Keratinocyte (primary cell): ENCODE measurements around the gene CBLB. TPM values are rescaled to one million over a fixed set of nuclear protein-coding genes. Genes with fewer than 3 reads are reported as not detected.

Experiments
- DNase-seq: peaks from one replicate; pipeline ENCODE4 v3.0.0-alpha.2; 2011; ENCODE audit warnings: low read depth, missing footprints, low spot score
- FAIRE-seq: peaks from 2 replicates; lab custom pipeline; 2011; peaks lifted over from hg19 to GRCh38; lab: Jason Lieb, UNC
- H2AFZ ChIP-seq: 2 replicates; pipeline ENCODE4 v1.6.0; 2012; ENCODE audit warnings: low read length, control low read depth, inconsistent platforms; ENCODE audit not compliant: control insufficient read depth
- H3K27ac ChIP-seq: 2 replicates; pipeline ENCODE4 v1.5.1; 2011; ENCODE audit warnings: low read length; ENCODE audit not compliant: control insufficient read depth, insufficient read depth
- H3K27me3 ChIP-seq: 3 replicates; pipeline ENCODE4 v1.6.0; 2011; ENCODE audit warnings: low read length; ENCODE audit not compliant: control insufficient read depth, insufficient read depth; ENCODE audit errors: extremely low read depth
- H3K36me3 ChIP-seq, 2 experiments: 2 replicates in 1 of 2; 3 replicates in 1 of 2; pipeline ENCODE4 v1.5.1; 2011; ENCODE audit warnings: low read length in 2 of 2, mild to moderate bottlenecking in 1 of 2; ENCODE audit not compliant: control insufficient read depth in 2 of 2, insufficient read depth in 2 of 2; ENCODE audit errors: extremely low read depth in 1 of 2
- H3K4me1 ChIP-seq: 3 replicates; pipeline ENCODE4 v1.5.1; 2011; ENCODE audit warnings: low read length; ENCODE audit not compliant: control insufficient read depth, insufficient read depth; ENCODE audit errors: extremely low read depth
- H3K4me2 ChIP-seq: 3 replicates; pipeline ENCODE4 v1.6.0; 2011; ENCODE audit warnings: low read depth, low read length; ENCODE audit not compliant: control insufficient read depth, insufficient read depth; ENCODE audit errors: extremely low read depth
- H3K4me3 ChIP-seq, 3 experiments: fragments of 200-600 bp in 1 of 3; sonication (generic) in 1 of 3; 2 replicates in 2 of 3; 3 replicates in 1 of 3; pipeline ENCODE4 v1.5.1; 2011 to 2016; ENCODE audit warnings: low read length in 3 of 3, mild to moderate bottlenecking in 3 of 3, control low read depth in 2 of 3, inconsistent platforms in 1 of 3, low read depth in 1 of 3, mixed read lengths in 1 of 3, mixed run types in 1 of 3, moderate library complexity in 1 of 3; ENCODE audit not compliant: control insufficient read depth in 2 of 3, insufficient read depth in 2 of 3; ENCODE audit errors: extremely low read depth in 1 of 3
- H3K79me2 ChIP-seq: 2 replicates; pipeline ENCODE4 v1.6.0; 2012; ENCODE audit warnings: low read length; ENCODE audit not compliant: control insufficient read depth, insufficient read depth
- H3K9ac ChIP-seq: 3 replicates; pipeline ENCODE4 v1.6.0; 2011; ENCODE audit warnings: low read length; ENCODE audit not compliant: control insufficient read depth, insufficient read depth; ENCODE audit errors: extremely low read depth
- H3K9me1 ChIP-seq: 3 replicates; pipeline ENCODE4 v1.6.0; 2011; ENCODE audit warnings: low read length; ENCODE audit not compliant: control insufficient read depth, insufficient read depth; ENCODE audit errors: extremely low read depth
- H3K9me3 ChIP-seq: 2 replicates; pipeline ENCODE4 v1.5.1; 2012; ENCODE audit warnings: low read depth, low read length; ENCODE audit not compliant: control insufficient read depth
- H4K20me1 ChIP-seq: 3 replicates; pipeline ENCODE4 v1.6.0; 2011; ENCODE audit warnings: low read length; ENCODE audit not compliant: control insufficient read depth, insufficient read depth; ENCODE audit errors: extremely low read depth
- CTCF ChIP-seq, 3 experiments: IDR thresholded peaks in 1 of 3; conservative IDR thresholded peaks in 1 of 3; optimal IDR thresholded peaks in 1 of 3; 2 replicates in 2 of 3; 3 replicates in 1 of 3; pipeline versions ENCODE3 to v1.5.1; 2011; ENCODE audit warnings: low read length in 3 of 3, mild to moderate bottlenecking in 3 of 3, moderate library complexity in 2 of 3, control low read depth in 1 of 3, inconsistent platforms in 1 of 3; ENCODE audit not compliant: insufficient read depth in 2 of 3; ENCODE audit errors: extremely low read depth in 1 of 3
- EZH2 ChIP-seq: IDR thresholded peaks from one replicate; pipeline ENCODE4 v1.6.1; 2012; ENCODE audit warnings: inconsistent platforms, mild to moderate bottlenecking, low read length, moderate library complexity
- dilution Hi-C: fragments of 300-500 bp; cut with MboI; formaldehyde crosslinking; loops from one replicate; pipeline ENCODE4 v1.7.0; 2020; ENCODE audit warnings: low sequenced_read_pairs; ENCODE audit not compliant: extremely low pct_ligation_motif_present
- polyA plus RNA-seq, 5 experiments: library from polyadenylated mRNA; depleted of rRNA in 3 of 5; stranded (reverse) in 3 of 5; stranded (forward) in 1 of 5; unstranded in 1 of 5; fragments of >200 nt; gene quantifications; 1 replicate in 1 of 5; 2 replicates in 3 of 5; 3 replicates in 1 of 5; pipeline versions ENCODE4 v1.2.1 to v1.2.3, GENCODE V29; 2011 to 2012; ENCODE audit warnings: missing spikeins in 2 of 5, low read depth in 1 of 5, low replicate concordance in 1 of 5

Gene CBLB
- polyA plus RNA-seq, 1 donor (not counting 4 experiments of a cell fraction or from before 2014, with no cell fraction given), result 13.6 TPM

GRCh38 chr3:105755121-105755886 lies 113.5 kb downstream of the CBLB start:
- H4K20me1 ChIP-seq, result no peaks in the 10 kb centered on the region
- no peaks in the 10 kb centered on the region for H3K9me1 ChIP-seq
- no peak overlapping the region for H3K27ac ChIP-seq
- TF ChIP-seq EZH2 (no peak), CTCF (optimal IDR thresholded peaks at IDR 0.05 in 1 of 3, IDR thresholded peaks at IDR 0.05 in 1 of 3, conservative IDR thresholded peaks at IDR 0.05 in 1 of 3; ENCODE audit: extremely low read depth in 1 of 3, insufficient read depth in 2 of 3, low read length in 3 of 3) (no peak)
- H3K9me3 ChIP-seq, result no peaks in the 10 kb centered on the region
- no peak overlapping the region for H2AFZ ChIP-seq
- no peak overlapping the region for H3K4me3 ChIP-seq
- no peak overlapping the region for H3K4me2 ChIP-seq
- DNase-seq (no peak), FAIRE-seq (no peak)
- no peaks in the 10 kb centered on the region for H3K79me2 ChIP-seq
- no peak overlapping the region for H3K9ac ChIP-seq
- peaks cover 0 to 5% of the 10 kb centered on the region in 2 experiments for H3K36me3 ChIP-seq
- no peaks in the 10 kb centered on the region for H3K27me3 ChIP-seq
- dilution Hi-C loops, result no loop called here
- H3K4me1 ChIP-seq, result peaks cover 5% of the 10 kb centered on the region

GRCh38 chr3:105752791-105753415 lies 115.9 kb downstream of the CBLB start:
- H3K4me1 ChIP-seq, result peaks cover 5% of the 10 kb centered on the region
- peaks cover 0 to 4% of the 10 kb centered on the region in 2 experiments for H3K36me3 ChIP-seq
- no peak overlapping the region for H3K9ac ChIP-seq
- H3K79me2 ChIP-seq, result no peaks in the 10 kb centered on the region
- dilution Hi-C loops, result no loop called here
- FAIRE-seq, result no peak
- no peak overlapping the region for H2AFZ ChIP-seq
- TF ChIP-seq EZH2 (no peak), CTCF (optimal IDR thresholded peaks at IDR 0.05 in 1 of 3, IDR thresholded peaks at IDR 0.05 in 1 of 3, conservative IDR thresholded peaks at IDR 0.05 in 1 of 3; ENCODE audit: extremely low read depth in 1 of 3, insufficient read depth in 2 of 3, low read length in 3 of 3) (no peak)
- no peak overlapping the region for H3K4me3 ChIP-seq
- no peak overlapping the region for H3K27ac ChIP-seq
- H3K9me3 ChIP-seq, result no peaks in the 10 kb centered on the region
- H3K9me1 ChIP-seq, result no peaks in the 10 kb centered on the region
- no peak overlapping the region for H3K4me2 ChIP-seq
- H3K27me3 ChIP-seq, result no peaks in the 10 kb centered on the region
- no peaks in the 10 kb centered on the region for H4K20me1 ChIP-seq
- DNase-seq, result no peak
